Smooth muscle cell (in vitro differentiated cells): ENCODE data around the gene FSHR. TPM values are rescaled to one million over a fixed set of nuclear protein-coding genes. Genes with fewer than 3 reads are reported as not detected.

Experiments used
- DNase-seq: peaks from one replicate; lab custom pipeline; 2025; ENCODE audit not compliant: unreplicated experiment; lab: John Stamatoyannopoulos, UW
- H2AFZ ChIP-seq: fragments of 200-600 bp; sonication (generic); 2 replicates; pipeline ENCODE4 v1.6.0; 2016; ENCODE audit warnings: antibody characterized with exemption, low read depth, mild to moderate bottlenecking
- H3F3A ChIP-seq: fragments of 200-600 bp; sonication (generic); 2 replicates; pipeline ENCODE4 v1.6.0; 2017; ENCODE audit warnings: antibody characterized with exemption, low read depth
- H3K27ac ChIP-seq: fragments of 200-600 bp; sonication (generic); 2 replicates; pipeline ENCODE4 v1.5.1; 2016; ENCODE audit warnings: low read depth, mild to moderate bottlenecking
- H3K27me3 ChIP-seq: fragments of 200-600 bp; sonication (generic); 2 replicates; pipeline ENCODE4 v1.6.1; 2016; ENCODE audit warnings: low read depth, mild to moderate bottlenecking
- H3K36me3 ChIP-seq: fragments of 200-600 bp; sonication (generic); 2 replicates; pipeline ENCODE4 v1.5.1; 2016; ENCODE audit warnings: low read depth
- H3K4me1 ChIP-seq: fragments of 200-600 bp; sonication (generic); 2 replicates; pipeline ENCODE4 v1.5.1; 2016; ENCODE audit warnings: low read depth
- H3K4me2 ChIP-seq: fragments of 200-600 bp; sonication (generic); 2 replicates; pipeline ENCODE4 v1.6.0; 2016; ENCODE audit warnings: mild to moderate bottlenecking
- H3K4me3 ChIP-seq: fragments of 200-600 bp; sonication (generic); 2 replicates; pipeline ENCODE4 v1.5.1; 2016; ENCODE audit warnings: mild to moderate bottlenecking
- H3K79me2 ChIP-seq: fragments of 200-600 bp; sonication (generic); 2 replicates; pipeline ENCODE4 v1.6.0; 2016; ENCODE audit warnings: low read depth, mild to moderate bottlenecking
- H3K9ac ChIP-seq: fragments of 200-600 bp; sonication (generic); 2 replicates; pipeline ENCODE4 v1.6.0; 2016; ENCODE audit warnings: low read depth
- H3K9me3 ChIP-seq: fragments of 200-600 bp; sonication (generic); replicated peaks from 2 replicates; pipeline ENCODE4 v1.5.1; 2016; ENCODE audit warnings: low read depth
- H4K20me1 ChIP-seq: fragments of 200-600 bp; sonication (generic); 2 replicates; pipeline ENCODE4 v1.6.0; 2016; ENCODE audit warnings: low read depth
- WGBS: methylation state at CpG from one replicate; pipeline ENCODE4 v1.1.7; 2016; ENCODE audit warnings: low lambda C conversion rate; 5-methylcytosine and 5-hydroxymethylcytosine counted together
- polyA plus RNA-seq: library from polyadenylated mRNA; unstranded; fragments of >200 nt; fragmentation: Nextera tagmentation; extraction: Ambion mirVana; gene quantifications from 2 replicates; pipeline ENCODE4 v1.2.1, GENCODE V29; 2016
- total RNA-seq: library from RNA; depleted of rRNA; stranded (reverse); fragments of >200 nt; gene quantifications from 2 replicates; pipeline ENCODE4 v1.2.3, GENCODE V29; 2014
- TF ChIP-seq, protein P1 (sequence below): fragments of 200-600 bp; sonication (generic); IDR thresholded peaks from 2 replicates; pipeline ENCODE4 v1.5.1; 2017; ENCODE audit warnings: borderline replicate concordance, mild to moderate bottlenecking, antibody characterized with exemption; ENCODE audit not compliant: insufficient read depth, poor library complexity, severe bottlenecking

The FSHR gene
- total and polyA plus RNA-seq, 2 experiments from 2014 or later: not detected

DNA sequence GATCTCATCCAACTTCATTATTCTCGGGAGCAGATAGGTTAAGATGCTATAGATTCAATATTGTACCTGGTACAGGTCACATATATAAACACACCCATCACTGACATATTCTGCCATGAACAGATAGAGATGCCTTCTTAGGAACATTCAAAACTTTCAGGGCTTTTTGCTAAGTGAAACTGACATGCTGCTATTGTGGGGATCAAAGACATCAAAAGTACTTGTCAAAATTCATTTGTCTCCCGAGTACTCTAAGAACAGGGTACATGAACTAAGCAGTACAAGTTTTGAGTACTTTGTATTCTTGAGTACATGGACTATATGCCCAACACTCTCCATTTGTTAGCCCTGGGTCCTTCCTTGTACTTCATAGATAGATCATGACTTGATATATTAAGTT is 173.5 kb downstream of the FSHR start:
- Histone ChIP-seq H2AFZ (no peak overlapping the region), H3K4me1 (no peaks in the 10 kb centered on the region), H3F3A (no peaks in the 10 kb centered on the region), H3K79me2 (no peaks in the 10 kb centered on the region), H3K9ac (no peak overlapping the region), H4K20me1 (no peaks in the 10 kb centered on the region), H3K27ac (no peak overlapping the region), H3K4me3 (no peak overlapping the region), H3K27me3 (no peaks in the 10 kb centered on the region), H3K36me3 (no peaks in the 10 kb centered on the region), H3K9me3 (no peaks in the 10 kb centered on the region), H3K4me2 (no peak overlapping the region)
- TF ChIP-seq, protein P1, sequence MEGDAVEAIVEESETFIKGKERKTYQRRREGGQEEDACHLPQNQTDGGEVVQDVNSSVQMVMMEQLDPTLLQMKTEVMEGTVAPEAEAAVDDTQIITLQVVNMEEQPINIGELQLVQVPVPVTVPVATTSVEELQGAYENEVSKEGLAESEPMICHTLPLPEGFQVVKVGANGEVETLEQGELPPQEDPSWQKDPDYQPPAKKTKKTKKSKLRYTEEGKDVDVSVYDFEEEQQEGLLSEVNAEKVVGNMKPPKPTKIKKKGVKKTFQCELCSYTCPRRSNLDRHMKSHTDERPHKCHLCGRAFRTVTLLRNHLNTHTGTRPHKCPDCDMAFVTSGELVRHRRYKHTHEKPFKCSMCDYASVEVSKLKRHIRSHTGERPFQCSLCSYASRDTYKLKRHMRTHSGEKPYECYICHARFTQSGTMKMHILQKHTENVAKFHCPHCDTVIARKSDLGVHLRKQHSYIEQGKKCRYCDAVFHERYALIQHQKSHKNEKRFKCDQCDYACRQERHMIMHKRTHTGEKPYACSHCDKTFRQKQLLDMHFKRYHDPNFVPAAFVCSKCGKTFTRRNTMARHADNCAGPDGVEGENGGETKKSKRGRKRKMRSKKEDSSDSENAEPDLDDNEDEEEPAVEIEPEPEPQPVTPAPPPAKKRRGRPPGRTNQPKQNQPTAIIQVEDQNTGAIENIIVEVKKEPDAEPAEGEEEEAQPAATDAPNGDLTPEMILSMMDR: no peak
- DNase-seq: no peak
- 85% methylated on average over 2 of the region's 2 CpGs for whole genome bisulfite sequencing

DNA sequence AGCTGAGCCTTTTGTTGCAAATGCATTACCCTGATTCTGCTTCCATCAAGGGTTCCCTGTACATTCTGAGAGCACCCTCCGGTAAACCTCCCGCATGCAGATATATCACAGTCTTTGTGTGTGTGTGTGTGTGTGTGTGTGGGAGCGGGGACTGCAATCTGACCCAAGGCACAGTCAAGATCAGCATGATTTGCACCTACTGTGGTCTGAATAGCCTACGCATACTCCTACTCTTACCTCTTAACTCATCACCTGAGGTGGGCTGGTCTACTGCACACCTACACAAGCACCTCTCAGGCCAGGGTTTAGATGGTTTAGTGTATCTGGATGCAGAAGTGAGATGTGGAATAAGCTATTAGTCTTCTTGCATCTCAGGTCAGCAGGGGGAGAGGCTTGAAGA is 174.6 kb downstream of the FSHR start:
- Histone ChIP-seq H3K27me3 (no peaks in the 10 kb centered on the region), H3K4me3 (no peak overlapping the region), H4K20me1 (no peaks in the 10 kb centered on the region), H3K36me3 (no peaks in the 10 kb centered on the region), H3K4me2 (no peak overlapping the region), H3K9ac (no peak overlapping the region), H2AFZ (no peak overlapping the region), H3K27ac (no peak overlapping the region), H3K79me2 (no peaks in the 10 kb centered on the region), H3F3A (no peaks in the 10 kb centered on the region), H3K9me3 (no peaks in the 10 kb centered on the region), H3K4me1 (no peaks in the 10 kb centered on the region)
- TF ChIP-seq, protein P1: no peak
- WGBS: 97% methylated on average over 4 of the region's 4 CpGs
- no peak for DNase-seq

DNA sequence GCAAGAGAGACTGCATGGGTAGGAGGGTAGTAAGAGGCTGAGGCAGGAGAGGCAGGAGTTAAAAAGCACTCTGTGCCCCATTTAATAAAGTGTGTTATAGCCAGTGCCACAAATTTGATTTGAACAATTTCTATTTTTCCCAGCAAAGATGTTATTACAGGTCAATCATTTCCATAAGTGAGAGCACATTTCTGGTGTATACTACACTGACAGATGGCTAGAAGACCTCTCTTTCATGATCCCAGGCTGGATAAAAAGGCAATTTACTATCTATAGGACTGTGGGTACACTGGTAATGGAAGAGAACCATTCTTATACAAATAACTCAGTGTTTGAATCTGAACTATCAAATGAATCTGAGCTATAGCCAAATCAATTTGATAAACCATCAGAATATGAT is 176.2 kb downstream of the FSHR start:
- Histone ChIP-seq H3K27me3 (no peaks in the 10 kb centered on the region), H3K79me2 (no peaks in the 10 kb centered on the region), H3F3A (no peaks in the 10 kb centered on the region), H3K4me1 (no peaks in the 10 kb centered on the region), H3K27ac (no peak overlapping the region), H3K9me3 (no peaks in the 10 kb centered on the region), H3K4me3 (no peak overlapping the region), H4K20me1 (no peaks in the 10 kb centered on the region), H3K36me3 (no peaks in the 10 kb centered on the region), H2AFZ (no peak overlapping the region), H3K9ac (no peak overlapping the region), H3K4me2 (no peak overlapping the region)
- TF ChIP-seq, protein P1: no peak
- no peak for DNase-seq

DNA sequence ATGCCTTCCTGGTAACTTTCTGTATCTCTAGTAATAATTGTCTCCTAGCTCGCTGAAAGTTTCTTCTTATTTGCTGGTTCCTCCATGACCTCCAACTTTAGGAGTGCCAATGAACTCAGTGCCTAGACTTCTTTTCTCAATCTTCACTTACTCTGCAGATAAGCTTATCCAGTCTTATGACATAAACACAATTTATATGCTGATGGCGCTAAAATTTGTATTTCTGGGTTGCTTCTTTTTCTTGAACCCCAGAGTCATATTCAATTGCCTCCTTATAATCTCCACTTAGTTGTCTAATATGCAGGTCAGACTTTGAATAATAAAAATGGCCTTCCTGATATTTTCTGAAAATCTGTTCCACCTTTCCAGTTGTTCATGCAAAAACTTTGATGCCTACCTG is 182.5 kb downstream of the FSHR start:
- H2AFZ ChIP-seq: no peak overlapping the region
- no peak for DNase-seq
- H3K27me3 ChIP-seq: no peaks in the 10 kb centered on the region
- H3K9me3 ChIP-seq: no peaks in the 10 kb centered on the region
- H3K9ac ChIP-seq: no peak overlapping the region
- WGBS: 89% methylated on average over 2 of the region's 2 CpGs
- H3K36me3 ChIP-seq: no peaks in the 10 kb centered on the region
- no peaks in the 10 kb centered on the region for H3K4me1 ChIP-seq
- H3K79me2 ChIP-seq: no peaks in the 10 kb centered on the region
- H3K27ac ChIP-seq: no peak overlapping the region
- TF ChIP-seq, protein P1: no peak
- H3K4me3 ChIP-seq: no peak overlapping the region
- no peaks in the 10 kb centered on the region for H3F3A ChIP-seq
- no peaks in the 10 kb centered on the region for H4K20me1 ChIP-seq
- H3K4me2 ChIP-seq: no peak overlapping the region
